HCT116 (cell line): ENCODE measurements around the gene PCIF1. TPM values are rescaled to one million over a fixed set of nuclear protein-coding genes. Genes with fewer than 3 reads are reported as not detected.

Experiments used
- ATAC-seq: fragments of 200-7000 bp; cut with Tn5 transposase; 2 replicates; pipeline ENCODE4 v1.9.1; 2020; ENCODE audit warnings: mild to moderate bottlenecking, moderate library complexity
- BruUV-seq: library from RNA; stranded (reverse); fragments of 400-500 nt; replicated peaks from 2 replicates; lab custom pipeline; 2021; lab: Mats Ljungman, UMichigan
- CTCF ChIA-PET: fragments of 300-600 bp; sonication (Branson Sonifier 250); formaldehyde crosslinking; loops from one replicate; lab custom pipeline; 2021; ENCODE audit warnings: antibody characterized with exemption; lab: Charles Lee
- POLR2A ChIA-PET: fragments of 300-600, 350-600 bp; sonication (Branson Sonifier 250); formaldehyde crosslinking; loops from one replicate; lab custom pipeline; 2021; ENCODE audit warnings: antibody characterized with exemption; lab: Charles Lee
- RAD21 ChIA-PET, 2 experiments: fragments of 300-600 bp; sonication (Branson Sonifier 250); formaldehyde crosslinking; loops; one replicate each; lab custom pipeline; 2023; ENCODE audit warnings: low total read pairs in 2 of 2; ENCODE audit not compliant: uncharacterized antibody in 2 of 2, unreplicated experiment in 2 of 2, low non-redundant PET in 1 of 2; lab: Charles Lee
- DNase-seq: peaks from one replicate; pipeline ENCODE4 v3.0.0-alpha.2; 2010; ENCODE audit warnings: low read depth, low spot score
- H2AFZ ChIP-seq: fragments of 200-600 bp; shearing (Covaris generic), sonication (generic); 2 replicates; pipeline ENCODE4 v1.6.1; 2017; ENCODE audit warnings: low read depth, mixed run types, mixed read lengths, antibody characterized with exemption, low read length; ENCODE audit not compliant: poor library complexity, severe bottlenecking
- H3K27ac ChIP-seq: 2 replicates; pipeline ENCODE4 v1.5.1; 2012; ENCODE audit warnings: low read depth, low read length
- H3K27me3 ChIP-seq: fragments of 200-600 bp; sonication (generic); 2 replicates; pipeline ENCODE4 v1.6.1; 2016; ENCODE audit warnings: mixed run types, low read length, mixed read lengths; ENCODE audit not compliant: insufficient read depth
- H3K36me3 ChIP-seq, 2 experiments: fragments of 200-500 bp in 1 of 2; fragments of 200-600 bp in 1 of 2; sonication (Bioruptor generic) in 1 of 2; sonication (generic) in 1 of 2; 2 replicates each; pipeline versions ENCODE4 v1.5.1 to v1.6.1; 2014 to 2016; ENCODE audit warnings: low read length in 2 of 2, inconsistent platforms in 1 of 2, mixed read lengths in 1 of 2, mixed run types in 1 of 2; ENCODE audit not compliant: insufficient read depth in 2 of 2, control insufficient read depth in 1 of 2
- H3K4me1 ChIP-seq, 2 experiments: fragments of 200-600 bp in 1 of 2; sonication (generic) in 1 of 2; 2 replicates each; pipeline versions ENCODE4 v1.5.1 to v1.6.1; 2012 to 2017; ENCODE audit warnings: low read length in 2 of 2, inconsistent platforms in 1 of 2, mild to moderate bottlenecking in 1 of 2, mixed read lengths in 1 of 2, mixed run types in 1 of 2, moderate library complexity in 1 of 2; ENCODE audit not compliant: insufficient read depth in 2 of 2, control insufficient read depth in 1 of 2
- H3K4me2 ChIP-seq: fragments of 200-600 bp; sonication (generic); 2 replicates; pipeline ENCODE4 v1.6.1; 2017; ENCODE audit warnings: mixed run types, low read length, mixed read lengths
- H3K4me3 ChIP-seq, 2 experiments: fragments of 200-600 bp in 1 of 2; sonication (generic) in 1 of 2; replicated peaks in 1 of 2; 2 replicates each; pipeline ENCODE4 v1.5.1; 2011 to 2016; ENCODE audit warnings: low read length in 2 of 2, control low read depth in 1 of 2, low read depth in 1 of 2, mild to moderate bottlenecking in 1 of 2, mixed read lengths in 1 of 2, mixed run types in 1 of 2
- H3K79me2 ChIP-seq: fragments of 200-600 bp; sonication (generic); 2 replicates; pipeline ENCODE4 v1.6.1; 2017; ENCODE audit warnings: mild to moderate bottlenecking, mixed run types, low read length, moderate library complexity, mixed read lengths; ENCODE audit not compliant: insufficient read depth
- H3K9ac ChIP-seq: fragments of 200-600 bp; sonication (generic); 2 replicates; pipeline ENCODE4 v1.6.1; 2016; ENCODE audit warnings: low read length, mixed read lengths
- H3K9me2 ChIP-seq: fragments of 200-600 bp; sonication (generic), shearing (Covaris generic); 2 replicates; pipeline ENCODE4 v1.6.1; 2017; ENCODE audit warnings: mixed run types, mild to moderate bottlenecking, moderate library complexity; ENCODE audit not compliant: insufficient read depth
- H3K9me3 ChIP-seq, 2 experiments: fragments of 200-500 bp in 1 of 2; fragments of 200-600 bp in 1 of 2; sonication (Bioruptor generic) in 1 of 2; sonication (generic) in 1 of 2; 2 replicates each; pipeline ENCODE4 v1.6.1; 2014 to 2017; ENCODE audit warnings: low read length in 2 of 2, mixed read lengths in 2 of 2, inconsistent platforms in 1 of 2, low read depth in 1 of 2, mild to moderate bottlenecking in 1 of 2, mixed run types in 1 of 2, moderate library complexity in 1 of 2; ENCODE audit not compliant: control insufficient read depth in 1 of 2, insufficient read depth in 1 of 2
- H4K20me1 ChIP-seq: fragments of 200-600 bp; sonication (generic), shearing (Covaris generic); 2 replicates; pipeline ENCODE4 v1.6.1; 2017; ENCODE audit warnings: mixed run types, mild to moderate bottlenecking, moderate library complexity; ENCODE audit not compliant: insufficient read depth
- CBX3 ChIP-seq: IDR thresholded peaks from 2 replicates; pipeline ENCODE4 v1.6.1; 2012; ENCODE audit warnings: low read depth
- CEBPB ChIP-seq: IDR thresholded peaks from 2 replicates; pipeline ENCODE4 v1.6.1; 2012; ENCODE audit warnings: low read depth
- EGR1 ChIP-seq: IDR thresholded peaks from 2 replicates; pipeline ENCODE4 v1.6.1; 2012; ENCODE audit warnings: low read depth
- ELF1 ChIP-seq: IDR thresholded peaks from 2 replicates; pipeline ENCODE4 v1.6.1; 2012; ENCODE audit warnings: low read depth, borderline replicate concordance
- EZH2 ChIP-seq: fragments of 200-600 bp; sonication (generic); IDR thresholded peaks from 2 replicates; pipeline ENCODE4 v1.6.1; 2017; ENCODE audit warnings: antibody characterized with exemption, mixed run types
- EZH2phosphoT487 ChIP-seq: fragments of 200-600 bp; IDR thresholded peaks from 2 replicates; pipeline ENCODE4 v1.6.1; 2018; ENCODE audit warnings: antibody characterized with exemption, borderline replicate concordance
- FOSL1 ChIP-seq: IDR thresholded peaks from 2 replicates; pipeline ENCODE4 v1.6.1; 2012; ENCODE audit warnings: low read depth
- JUND ChIP-seq: IDR thresholded peaks from 2 replicates; pipeline ENCODE4 v1.6.1; 2012
- MAX ChIP-seq: IDR thresholded peaks from 2 replicates; pipeline ENCODE4 v1.6.1; 2012
- POLR2AphosphoS5 ChIP-seq: IDR thresholded peaks from 2 replicates; pipeline ENCODE4 v1.6.1; 2011; ENCODE audit warnings: mild to moderate bottlenecking, low read depth, low read length, moderate library complexity
- RAD21 ChIP-seq: IDR thresholded peaks from 2 replicates; pipeline ENCODE4 v1.6.1; 2012; ENCODE audit warnings: low read depth, mild to moderate bottlenecking
- SIN3A ChIP-seq: IDR thresholded peaks from 2 replicates; pipeline ENCODE4 v1.6.1; 2012; ENCODE audit warnings: low read depth
- SP1 ChIP-seq: IDR thresholded peaks from 2 replicates; pipeline ENCODE4 v1.6.1; 2012; ENCODE audit warnings: low read depth
- TCF7L2 ChIP-seq: IDR thresholded peaks from 2 replicates; pipeline ENCODE4 v1.7.0; 2011; ENCODE audit warnings: borderline replicate concordance, inconsistent platforms; ENCODE audit not compliant: insufficient read depth, insufficient read length; ENCODE audit errors: extremely low read depth
- ZFX ChIP-seq: fragments of 450-650 bp; IDR thresholded peaks from 2 replicates; pipeline ENCODE4 v1.6.1; 2017
- ZNF274 ChIP-seq: fragments of 200-500 bp; sonication (Bioruptor generic); IDR thresholded peaks from 2 replicates; pipeline ENCODE4 v1.6.1; 2014; ENCODE audit warnings: mild to moderate bottlenecking, low read depth, low read length, inconsistent platforms
- intact Hi-C: fragments of 100-400 bp; cut with micrococcal nuclease; formaldehyde crosslinking; loops from 2 replicates; pipeline ENCODE4 v1.10.0; 2022
- total RNA-seq: library from RNA; stranded (reverse); gene quantifications from one replicate; pipeline ENCODE4 v1.2.1, GENCODE V29; 2021; ENCODE audit not compliant: unreplicated experiment
- TF ChIP-seq, protein P1 (sequence below), 3 experiments: fragments of 200-600 bp in 1 of 3; sonication (generic) in 1 of 3; IDR thresholded peaks in 2 of 3; conservative IDR thresholded peaks in 1 of 3; 2 replicates each; pipeline ENCODE4 v1.5.1; 2012 to 2017; ENCODE audit warnings: low read depth in 2 of 3, low read length in 2 of 3, antibody characterized with exemption in 1 of 3, borderline replicate concordance in 1 of 3, control low read depth in 1 of 3, mild to moderate bottlenecking in 1 of 3, mixed read lengths in 1 of 3, mixed run types in 1 of 3, moderate library complexity in 1 of 3; ENCODE audit not compliant: insufficient read depth in 1 of 3
- TF ChIP-seq, protein P2 (sequence below): IDR thresholded peaks from 2 replicates; pipeline ENCODE4 v1.6.1; 2011; ENCODE audit warnings: mild to moderate bottlenecking, low read length, moderate library complexity; ENCODE audit not compliant: insufficient replicate concordance; ENCODE audit errors: extremely low read depth
- TF ChIP-seq, protein P3 (sequence below): IDR thresholded peaks from 2 replicates; pipeline ENCODE4 v1.6.1; 2012
- TF ChIP-seq, protein P4 (sequence below): IDR thresholded peaks from 2 replicates; pipeline ENCODE4 v1.6.1; 2012; ENCODE audit warnings: low read depth

The PCIF1 gene
- total RNA-seq, 1 experiment from 2014 or later: 31.8 TPM

- ChIA-PET RAD21 (interaction anchor here in 1 of 2 experiments (0.7 kb wide), 1 partner anchor 145 kb away, joined by 3 read pairs; no protein-coding TSS in a partner anchor), POLR2A (no interaction called here), CTCF (no interaction called here)
- H3K27me3 ChIP-seq: no peaks in the 10 kb centered on the region
- H3K9ac ChIP-seq: no peak overlapping the region
- H3K9me3 ChIP-seq: no peaks in the 10 kb centered on the region
- H3K79me2 ChIP-seq: no peaks in the 10 kb centered on the region
- DNase-seq: no peak
- intact Hi-C loops: no loop called here
- peaks cover 38 to 51% of the 10 kb centered on the region in 2 experiments; a peak in 3 of 4 replicates for H3K36me3 ChIP-seq
- no peak for TF ChIP-seq CBX3
- TF ChIP-seq, protein P1, sequence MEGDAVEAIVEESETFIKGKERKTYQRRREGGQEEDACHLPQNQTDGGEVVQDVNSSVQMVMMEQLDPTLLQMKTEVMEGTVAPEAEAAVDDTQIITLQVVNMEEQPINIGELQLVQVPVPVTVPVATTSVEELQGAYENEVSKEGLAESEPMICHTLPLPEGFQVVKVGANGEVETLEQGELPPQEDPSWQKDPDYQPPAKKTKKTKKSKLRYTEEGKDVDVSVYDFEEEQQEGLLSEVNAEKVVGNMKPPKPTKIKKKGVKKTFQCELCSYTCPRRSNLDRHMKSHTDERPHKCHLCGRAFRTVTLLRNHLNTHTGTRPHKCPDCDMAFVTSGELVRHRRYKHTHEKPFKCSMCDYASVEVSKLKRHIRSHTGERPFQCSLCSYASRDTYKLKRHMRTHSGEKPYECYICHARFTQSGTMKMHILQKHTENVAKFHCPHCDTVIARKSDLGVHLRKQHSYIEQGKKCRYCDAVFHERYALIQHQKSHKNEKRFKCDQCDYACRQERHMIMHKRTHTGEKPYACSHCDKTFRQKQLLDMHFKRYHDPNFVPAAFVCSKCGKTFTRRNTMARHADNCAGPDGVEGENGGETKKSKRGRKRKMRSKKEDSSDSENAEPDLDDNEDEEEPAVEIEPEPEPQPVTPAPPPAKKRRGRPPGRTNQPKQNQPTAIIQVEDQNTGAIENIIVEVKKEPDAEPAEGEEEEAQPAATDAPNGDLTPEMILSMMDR (IDR thresholded peaks at IDR 0.05 in 2 of 3, conservative IDR thresholded peaks at IDR 0.05 in 1 of 3; ENCODE audit: borderline replicate concordance in 1 of 3, insufficient read depth in 1 of 3, low read depth in 2 of 3, low read length in 2 of 3): no peak
- no peak for TF ChIP-seq ELF1
- no peak for TF ChIP-seq TCF7L2
- TF ChIP-seq MAX: no peak
- TF ChIP-seq, protein P2, sequence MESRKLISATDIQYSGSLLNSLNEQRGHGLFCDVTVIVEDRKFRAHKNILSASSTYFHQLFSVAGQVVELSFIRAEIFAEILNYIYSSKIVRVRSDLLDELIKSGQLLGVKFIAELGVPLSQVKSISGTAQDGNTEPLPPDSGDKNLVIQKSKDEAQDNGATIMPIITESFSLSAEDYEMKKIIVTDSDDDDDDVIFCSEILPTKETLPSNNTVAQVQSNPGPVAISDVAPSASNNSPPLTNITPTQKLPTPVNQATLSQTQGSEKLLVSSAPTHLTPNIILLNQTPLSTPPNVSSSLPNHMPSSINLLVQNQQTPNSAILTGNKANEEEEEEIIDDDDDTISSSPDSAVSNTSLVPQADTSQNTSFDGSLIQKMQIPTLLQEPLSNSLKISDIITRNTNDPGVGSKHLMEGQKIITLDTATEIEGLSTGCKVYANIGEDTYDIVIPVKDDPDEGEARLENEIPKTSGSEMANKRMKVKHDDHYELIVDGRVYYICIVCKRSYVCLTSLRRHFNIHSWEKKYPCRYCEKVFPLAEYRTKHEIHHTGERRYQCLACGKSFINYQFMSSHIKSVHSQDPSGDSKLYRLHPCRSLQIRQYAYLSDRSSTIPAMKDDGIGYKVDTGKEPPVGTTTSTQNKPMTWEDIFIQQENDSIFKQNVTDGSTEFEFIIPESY: no peak
- no peak for TF ChIP-seq EZH2phosphoT487
- TF ChIP-seq ZFX: no peak
- TF ChIP-seq CEBPB: no peak
- TF ChIP-seq RAD21: no peak
- TF ChIP-seq, protein P3, sequence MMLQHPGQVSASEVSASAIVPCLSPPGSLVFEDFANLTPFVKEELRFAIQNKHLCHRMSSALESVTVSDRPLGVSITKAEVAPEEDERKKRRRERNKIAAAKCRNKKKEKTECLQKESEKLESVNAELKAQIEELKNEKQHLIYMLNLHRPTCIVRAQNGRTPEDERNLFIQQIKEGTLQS: no peak
- TF ChIP-seq SP1: no peak
- TF ChIP-seq EGR1: no peak
- no peak for TF ChIP-seq POLR2AphosphoS5
- TF ChIP-seq EZH2: no peak
- TF ChIP-seq, protein P4, sequence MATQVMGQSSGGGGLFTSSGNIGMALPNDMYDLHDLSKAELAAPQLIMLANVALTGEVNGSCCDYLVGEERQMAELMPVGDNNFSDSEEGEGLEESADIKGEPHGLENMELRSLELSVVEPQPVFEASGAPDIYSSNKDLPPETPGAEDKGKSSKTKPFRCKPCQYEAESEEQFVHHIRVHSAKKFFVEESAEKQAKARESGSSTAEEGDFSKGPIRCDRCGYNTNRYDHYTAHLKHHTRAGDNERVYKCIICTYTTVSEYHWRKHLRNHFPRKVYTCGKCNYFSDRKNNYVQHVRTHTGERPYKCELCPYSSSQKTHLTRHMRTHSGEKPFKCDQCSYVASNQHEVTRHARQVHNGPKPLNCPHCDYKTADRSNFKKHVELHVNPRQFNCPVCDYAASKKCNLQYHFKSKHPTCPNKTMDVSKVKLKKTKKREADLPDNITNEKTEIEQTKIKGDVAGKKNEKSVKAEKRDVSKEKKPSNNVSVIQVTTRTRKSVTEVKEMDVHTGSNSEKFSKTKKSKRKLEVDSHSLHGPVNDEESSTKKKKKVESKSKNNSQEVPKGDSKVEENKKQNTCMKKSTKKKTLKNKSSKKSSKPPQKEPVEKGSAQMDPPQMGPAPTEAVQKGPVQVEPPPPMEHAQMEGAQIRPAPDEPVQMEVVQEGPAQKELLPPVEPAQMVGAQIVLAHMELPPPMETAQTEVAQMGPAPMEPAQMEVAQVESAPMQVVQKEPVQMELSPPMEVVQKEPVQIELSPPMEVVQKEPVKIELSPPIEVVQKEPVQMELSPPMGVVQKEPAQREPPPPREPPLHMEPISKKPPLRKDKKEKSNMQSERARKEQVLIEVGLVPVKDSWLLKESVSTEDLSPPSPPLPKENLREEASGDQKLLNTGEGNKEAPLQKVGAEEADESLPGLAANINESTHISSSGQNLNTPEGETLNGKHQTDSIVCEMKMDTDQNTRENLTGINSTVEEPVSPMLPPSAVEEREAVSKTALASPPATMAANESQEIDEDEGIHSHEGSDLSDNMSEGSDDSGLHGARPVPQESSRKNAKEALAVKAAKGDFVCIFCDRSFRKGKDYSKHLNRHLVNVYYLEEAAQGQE: no peak
- TF ChIP-seq ZNF274: no peak
- no peak for TF ChIP-seq SIN3A
- no peak for TF ChIP-seq JUND
- no peak for TF ChIP-seq FOSL1
- H3K4me2 ChIP-seq: no peak overlapping the region
- H4K20me1 ChIP-seq: no peaks in the 10 kb centered on the region
- no peak for ATAC-seq
- BruUV-seq: no TSS peak
- no peak overlapping the region for H3K4me3 ChIP-seq
- no peak overlapping the region for H2AFZ ChIP-seq
- H3K9me2 ChIP-seq: no peaks in the 10 kb centered on the region
- no peaks in the 10 kb centered on the region for H3K4me1 ChIP-seq
- no peak overlapping the region for H3K27ac ChIP-seq
These were observed 24.1 kb downstream of the PCIF1 start for GRCh38 chr20:45958593-45958992.
